GM18519 (cell line): ENCODE data around the gene SIGLEC11.

ENCODE experiments used
- ATAC-seq: cut with Tn5 transposase; IDR thresholded peaks from one replicate; pipeline ENCODE4 v1.9.1; 2021; ENCODE audit warnings: mild to moderate bottlenecking, moderate library complexity; ENCODE audit not compliant: unreplicated experiment, low FRiP score

SIGLEC11 gene

DNA sequence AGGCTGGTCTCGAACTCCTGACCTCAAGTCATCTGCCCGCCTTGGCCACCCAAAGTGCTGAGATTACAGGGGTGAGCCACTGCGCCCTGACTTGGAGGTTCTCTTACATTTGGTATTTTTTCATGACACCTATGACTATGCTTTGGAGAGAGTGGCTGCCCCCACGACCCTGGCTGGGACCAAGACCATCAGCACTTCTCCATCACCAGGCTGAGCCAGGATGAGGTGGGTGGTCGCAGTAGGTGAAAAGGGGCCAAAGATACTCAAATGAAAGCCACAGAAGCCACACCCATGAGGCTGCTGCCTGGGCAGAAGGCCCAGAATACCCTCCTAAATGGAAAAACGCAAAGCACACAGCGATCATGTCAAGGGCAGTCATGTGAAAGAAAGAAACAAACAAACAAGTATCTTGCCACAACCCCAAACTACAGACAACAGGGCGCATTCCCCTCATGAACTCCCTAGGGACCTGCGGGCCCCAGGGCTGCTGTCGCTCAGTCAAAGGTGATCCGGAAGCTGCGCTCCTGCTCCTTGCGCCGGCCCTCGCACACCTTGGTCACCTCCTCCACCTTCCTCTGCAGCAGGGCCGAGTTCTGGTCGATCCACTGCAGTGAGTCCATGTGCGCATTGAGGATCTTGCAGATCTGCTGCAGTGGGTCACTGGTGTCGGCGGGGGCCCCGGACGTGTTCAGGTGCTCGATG, 53.1 kb downstream of the SIGLEC11 start:
- no peak for ATAC-seq

DNA sequence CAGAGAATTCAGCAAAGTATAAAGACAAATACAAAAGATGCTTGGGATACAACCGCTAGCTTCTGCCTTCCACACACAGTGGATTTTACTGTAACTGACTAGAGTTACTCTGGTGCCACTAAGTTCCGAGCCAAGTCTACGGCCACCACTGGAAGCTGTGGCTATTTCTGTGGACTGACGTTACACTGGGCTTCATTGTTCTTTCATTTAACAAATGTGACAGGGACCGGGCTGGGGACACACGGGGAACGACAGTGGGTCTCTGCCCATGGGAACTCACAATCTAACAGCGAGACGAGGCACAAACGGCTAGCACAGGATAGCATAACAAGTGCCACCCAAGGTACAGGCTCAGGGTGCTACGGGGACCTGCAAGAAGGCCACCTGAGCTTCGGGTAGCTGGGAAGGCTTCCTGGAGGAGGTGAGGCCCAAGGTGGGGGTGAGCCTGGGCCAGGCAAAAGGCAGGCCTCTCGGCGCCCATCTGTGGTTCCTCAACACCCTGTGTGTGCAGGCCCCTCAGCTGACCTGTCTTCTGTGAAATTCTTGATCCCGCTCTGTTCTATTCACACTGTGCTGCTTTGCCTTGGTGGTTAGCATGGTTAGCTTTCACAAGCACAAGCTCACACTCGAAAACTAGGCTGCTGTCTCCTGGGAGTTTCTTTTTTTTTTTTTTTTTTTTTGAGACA, 54.0 kb downstream of the SIGLEC11 start:
- no peak for ATAC-seq

DNA sequence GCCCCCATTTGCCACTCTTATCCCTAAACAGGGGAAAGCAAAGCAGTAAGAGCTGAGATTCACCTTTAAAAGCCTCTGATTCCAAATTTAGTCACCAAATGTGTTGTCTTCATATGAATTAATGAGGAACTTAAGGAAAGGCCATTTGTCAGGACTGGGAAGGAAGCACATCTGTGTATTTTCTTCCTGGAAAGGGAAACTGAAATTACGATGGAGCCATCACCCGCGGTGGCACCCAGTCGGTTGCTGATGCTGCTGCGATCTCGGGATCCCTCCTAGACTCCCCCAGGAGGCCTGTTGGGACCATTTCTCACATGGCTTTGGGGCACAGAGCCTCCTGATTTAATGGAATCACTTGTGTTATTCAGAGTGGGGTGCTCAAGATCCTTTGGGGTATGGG, 56.8 kb downstream of the SIGLEC11 start:
- no peak for ATAC-seq
